Activated CD8-positive, alpha-beta T cell treated with anti-CD3 and anti-CD28 coated beads for 36 hours (primary cell): Measurements from ENCODE around the gene SORCS2. TPM values are rescaled to one million over a fixed set of nuclear protein-coding genes. Genes with fewer than 3 reads are reported as not detected.

Experiments used
- ATAC-seq: fragments of 200-7000 bp; cut with Tn5 transposase; one replicate; pipeline ENCODE4 v1.10.0; 2021; ENCODE audit warnings: mild to moderate bottlenecking, moderate library complexity
- CTCF ChIA-PET: fragments of 350-600 bp; sonication (Branson Sonifier 250); formaldehyde crosslinking; loops from one replicate; lab custom pipeline; 2021; ENCODE audit warnings: antibody characterized with exemption; lab: Charles Lee
- POLR2A ChIA-PET: fragments of 350-600 bp; sonication (Branson Sonifier 250); formaldehyde crosslinking; loops from one replicate; lab custom pipeline; 2021; ENCODE audit warnings: antibody characterized with exemption; lab: Charles Lee
- DNase-seq: peaks from one replicate; pipeline ENCODE4 v3.0.0-alpha.2; 2020
- H3K27ac Mint-ChIP-seq: one replicate; pipeline ENCODE4 v1.8.0; 2021; ENCODE audit warnings: mild to moderate bottlenecking, mixed read lengths
- H3K27me3 Mint-ChIP-seq: one replicate; pipeline ENCODE4 v1.8.0; 2021; ENCODE audit warnings: mixed read lengths
- H3K36me3 Mint-ChIP-seq: one replicate; pipeline ENCODE4 v1.8.0; 2021; ENCODE audit warnings: low read depth, mixed read lengths
- H3K4me1 Mint-ChIP-seq: one replicate; pipeline ENCODE4 v1.8.0; 2021; ENCODE audit warnings: low read depth, mixed read lengths
- H3K4me3 Mint-ChIP-seq: one replicate; pipeline ENCODE4 v1.8.0; 2021; ENCODE audit warnings: mild to moderate bottlenecking, moderate library complexity, mixed read lengths
- H3K9me3 Mint-ChIP-seq: one replicate; pipeline ENCODE4 v1.8.0; 2021; ENCODE audit warnings: mixed read lengths
- intact Hi-C: fragments of 100-400 bp; cut with micrococcal nuclease; formaldehyde crosslinking; loops from one replicate; pipeline ENCODE4 v1.10.0; 2022
- total RNA-seq, 2 experiments: library from RNA; stranded (reverse); gene quantifications; one replicate each; pipeline ENCODE4 v1.2.3, GENCODE V29; 2021
- TF ChIP-seq, protein P1 (sequence below): fragments of 200-600 bp; IDR thresholded peaks from one replicate; pipeline ENCODE4 v1.8.0; 2022; ENCODE audit warnings: antibody characterized with exemption, mild to moderate bottlenecking

SORCS2 gene
- total RNA-seq, 2 experiments from 2014 or later = 0.05 TPM; not detected in 1

DNA sequence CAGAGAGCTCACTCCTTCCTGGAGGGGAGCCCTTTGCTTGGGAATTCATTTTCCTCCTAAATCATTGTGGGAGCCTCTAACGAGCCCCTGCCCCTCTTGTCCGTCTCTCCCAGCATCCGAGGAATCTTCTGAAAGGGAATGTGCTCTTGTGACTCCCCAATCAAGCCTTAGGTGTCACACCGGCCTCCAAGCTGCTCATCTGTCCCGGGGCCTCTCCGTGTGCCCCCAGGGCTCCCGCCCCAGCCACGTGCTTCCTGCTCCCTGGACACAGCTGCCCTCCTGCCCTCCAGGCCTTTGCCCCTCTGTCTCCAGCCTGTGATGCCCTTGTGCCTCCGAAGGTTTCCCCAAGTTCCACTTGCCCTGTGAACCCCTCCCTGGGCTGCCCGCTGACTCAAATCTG lies 507.5 kb downstream of the SORCS2 start:
- ATAC-seq (no peak), DNase-seq (no peak)
- ChIA-PET POLR2A (no interaction called here), CTCF (no interaction called here)
- intact Hi-C loops = no loop called here
- no peak overlapping the region for H3K4me3 Mint-ChIP-seq
- no peaks in the 10 kb centered on the region for H3K9me3 Mint-ChIP-seq
- no peak overlapping the region for H3K27ac Mint-ChIP-seq
- H3K27me3 Mint-ChIP-seq = peaks cover 12% of the 10 kb centered on the region
- TF ChIP-seq, protein P1, sequence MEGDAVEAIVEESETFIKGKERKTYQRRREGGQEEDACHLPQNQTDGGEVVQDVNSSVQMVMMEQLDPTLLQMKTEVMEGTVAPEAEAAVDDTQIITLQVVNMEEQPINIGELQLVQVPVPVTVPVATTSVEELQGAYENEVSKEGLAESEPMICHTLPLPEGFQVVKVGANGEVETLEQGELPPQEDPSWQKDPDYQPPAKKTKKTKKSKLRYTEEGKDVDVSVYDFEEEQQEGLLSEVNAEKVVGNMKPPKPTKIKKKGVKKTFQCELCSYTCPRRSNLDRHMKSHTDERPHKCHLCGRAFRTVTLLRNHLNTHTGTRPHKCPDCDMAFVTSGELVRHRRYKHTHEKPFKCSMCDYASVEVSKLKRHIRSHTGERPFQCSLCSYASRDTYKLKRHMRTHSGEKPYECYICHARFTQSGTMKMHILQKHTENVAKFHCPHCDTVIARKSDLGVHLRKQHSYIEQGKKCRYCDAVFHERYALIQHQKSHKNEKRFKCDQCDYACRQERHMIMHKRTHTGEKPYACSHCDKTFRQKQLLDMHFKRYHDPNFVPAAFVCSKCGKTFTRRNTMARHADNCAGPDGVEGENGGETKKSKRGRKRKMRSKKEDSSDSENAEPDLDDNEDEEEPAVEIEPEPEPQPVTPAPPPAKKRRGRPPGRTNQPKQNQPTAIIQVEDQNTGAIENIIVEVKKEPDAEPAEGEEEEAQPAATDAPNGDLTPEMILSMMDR = no peak
- H3K4me1 Mint-ChIP-seq = no peaks in the 10 kb centered on the region
- no peaks in the 10 kb centered on the region for H3K36me3 Mint-ChIP-seq

DNA sequence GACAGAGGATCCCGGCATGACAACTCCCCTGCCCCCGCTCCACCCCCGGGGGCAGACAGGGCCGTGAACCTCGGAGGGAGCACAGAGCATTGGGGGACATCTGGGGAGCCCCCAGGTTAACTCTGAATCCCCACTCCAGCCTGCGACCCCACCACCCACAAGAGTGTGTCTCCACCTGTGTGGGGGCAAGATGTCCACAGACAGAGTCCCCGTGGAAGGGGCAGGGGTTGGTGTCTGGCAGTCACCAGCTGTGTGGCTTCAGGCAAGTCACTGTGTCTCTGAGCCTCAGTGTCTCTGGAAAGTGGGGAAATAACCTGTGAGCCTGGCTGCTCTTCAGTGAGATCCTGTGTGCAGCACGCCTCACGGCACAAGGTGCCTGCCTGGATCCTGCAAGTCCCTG lies 508.3 kb downstream of the SORCS2 start:
- Mint-ChIP-seq H3K36me3 (no peaks in the 10 kb centered on the region), H3K9me3 (no peaks in the 10 kb centered on the region), H3K27ac (no peak overlapping the region), H3K27me3 (peaks cover 12% of the 10 kb centered on the region), H3K4me1 (no peaks in the 10 kb centered on the region), H3K4me3 (no peak overlapping the region)
- intact Hi-C loops = no loop called here
- ATAC-seq (no peak), DNase-seq (no peak)
- POLR2A ChIA-PET = no interaction called here
- CTCF ChIA-PET = no interaction called here
- TF ChIP-seq, protein P1 = no peak

DNA sequence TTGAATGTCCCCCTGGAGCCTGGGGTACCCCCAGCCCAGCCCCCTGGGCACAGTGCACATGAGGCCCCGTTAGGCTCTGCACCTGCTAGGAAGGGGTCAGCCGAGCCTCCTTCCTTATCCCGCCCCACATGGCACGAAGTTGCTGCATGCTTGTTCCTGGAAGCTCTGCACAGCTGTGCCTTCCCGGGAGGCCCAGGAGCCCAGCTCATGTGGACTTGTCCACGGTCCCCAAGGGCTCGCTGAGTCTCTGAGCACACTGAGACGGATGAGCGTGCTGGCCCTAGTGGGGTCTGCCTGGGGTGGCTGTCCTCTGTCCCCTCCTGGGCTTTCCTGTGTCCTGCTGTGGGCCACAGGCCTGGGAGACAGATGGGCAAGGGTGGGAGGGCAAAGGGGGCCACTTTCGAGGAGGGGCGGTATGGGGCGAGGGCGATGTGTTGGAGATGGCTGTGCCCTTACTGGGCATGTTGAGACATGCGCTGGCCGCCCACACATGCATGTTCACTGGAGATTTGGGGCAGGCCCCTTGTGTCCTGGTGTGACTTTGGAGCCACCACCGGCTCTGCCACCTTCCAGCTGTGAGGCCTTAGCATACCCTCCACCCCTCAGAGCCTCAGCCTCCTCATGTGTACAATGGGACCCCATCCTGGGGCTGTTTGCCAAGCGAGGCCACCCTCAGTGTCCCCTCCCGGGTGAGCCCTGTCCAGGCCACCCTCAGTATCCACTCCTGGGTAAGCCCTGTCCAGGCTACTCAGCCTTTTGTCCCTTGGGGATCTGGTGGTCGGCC lies 509.7 kb downstream of the SORCS2 start:
- Mint-ChIP-seq H3K4me3 (no peak overlapping the region), H3K27me3 (peaks cover 12% of the 10 kb centered on the region), H3K4me1 (no peaks in the 10 kb centered on the region), H3K27ac (peak overlapping the region; percentile 34), H3K9me3 (no peaks in the 10 kb centered on the region), H3K36me3 (no peaks in the 10 kb centered on the region)
- DNase-seq (peak; percentile 30), ATAC-seq (peak; percentile 38)
- ChIA-PET CTCF (no interaction called here), POLR2A (no interaction called here)
- intact Hi-C loops = no loop called here
- TF ChIP-seq, protein P1 = no peak

DNA sequence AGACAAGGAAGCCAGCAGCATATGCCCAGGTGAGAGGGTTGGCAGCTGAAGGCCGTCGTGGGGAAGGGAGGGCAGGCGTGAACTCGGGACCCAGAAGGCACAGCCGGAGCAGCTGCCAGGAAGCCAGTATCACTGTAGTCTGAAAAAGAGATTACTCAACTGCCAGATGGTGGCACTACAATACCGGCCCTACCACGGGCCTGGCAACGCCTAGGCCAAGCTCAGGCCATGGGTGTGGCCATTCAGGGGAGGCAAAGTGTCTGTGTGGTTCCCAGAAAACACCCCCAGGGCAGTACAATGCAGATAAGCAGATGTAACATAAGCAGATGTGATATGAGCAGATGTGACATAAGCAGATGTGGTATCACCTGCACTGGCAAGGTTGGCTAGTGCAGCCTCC lies 511.4 kb downstream of the SORCS2 start:
- CTCF ChIA-PET = no interaction called here
- Mint-ChIP-seq H3K36me3 (no peaks in the 10 kb centered on the region), H3K27me3 (peaks cover 6% of the 10 kb centered on the region), H3K27ac (no peak overlapping the region), H3K9me3 (no peaks in the 10 kb centered on the region), H3K4me1 (no peaks in the 10 kb centered on the region), H3K4me3 (no peak overlapping the region)
- POLR2A ChIA-PET = no interaction called here
- no peak for DNase-seq
- TF ChIP-seq, protein P1 = no peak
- no peak for ATAC-seq
- intact Hi-C loops = no loop called here

DNA sequence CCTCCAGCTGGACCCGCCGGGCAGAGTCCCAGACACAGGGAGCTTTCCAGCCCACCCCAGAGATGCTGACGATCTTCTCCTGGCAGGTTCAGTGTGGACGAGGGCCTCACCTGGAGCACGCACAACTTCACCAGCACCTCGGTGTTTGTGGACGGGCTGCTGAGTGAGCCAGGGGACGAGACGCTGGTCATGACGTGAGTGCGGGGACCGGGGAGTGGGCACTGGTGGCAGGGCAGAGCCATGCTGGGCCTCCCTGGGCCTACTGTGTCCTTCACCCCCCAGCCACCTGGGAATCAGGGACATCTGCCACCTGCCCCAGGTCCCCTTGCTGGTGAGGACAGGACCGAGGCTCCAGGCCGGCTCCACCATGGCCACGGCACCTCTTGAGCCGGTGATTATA lies 511.8 kb downstream of the SORCS2 start:
- intact Hi-C loops = no loop called here
- ChIA-PET CTCF (no interaction called here), POLR2A (no interaction called here)
- H3K9me3 Mint-ChIP-seq = no peaks in the 10 kb centered on the region
- TF ChIP-seq, protein P1 = no peak
- no peak for ATAC-seq
- H3K27me3 Mint-ChIP-seq = peaks cover 4% of the 10 kb centered on the region
- no peaks in the 10 kb centered on the region for H3K4me1 Mint-ChIP-seq
- no peaks in the 10 kb centered on the region for H3K36me3 Mint-ChIP-seq
- no peak overlapping the region for H3K4me3 Mint-ChIP-seq
- no peak for DNase-seq
- no peak overlapping the region for H3K27ac Mint-ChIP-seq
